ENCODE measurements around the gene ARHGAP25. TPM values are rescaled to one million over a fixed set of nuclear protein-coding genes. Genes with fewer than 3 reads are reported as not detected.
A peak's percentile ranks its signal among the peaks of the same experiment; 100 is the strongest.

Gene ARHGAP25
- polyA plus RNA-seq, 1 donor (not counting 4 experiments of a cell fraction or from before 2014, with no cell fraction given), result 25.3 TPM

- H3K9me1 ChIP-seq (ENCODE audit: control insufficient read depth, extremely low read depth, insufficient read depth, low read length), result no peaks in the 10 kb centered on the region
- FAIRE-seq, result peak; percentile 44
- no peaks in the 10 kb centered on the region for H3K27me3 ChIP-seq (ENCODE audit: control insufficient read depth, extremely low read depth, insufficient read depth, low read length)
- H3K4me1 ChIP-seq (ENCODE audit: control insufficient read depth, extremely low read depth, insufficient read depth, low read length), result peaks cover 36% of the 10 kb centered on the region
- no peaks in the 10 kb centered on the region for H3K36me3 ChIP-seq (ENCODE audit: control insufficient read depth in 2 of 2, extremely low read depth in 1 of 2, insufficient read depth in 2 of 2, low read length in 2 of 2)
- H4K20me1 ChIP-seq (ENCODE audit: control insufficient read depth, extremely low read depth, insufficient read depth, low read length), result no peaks in the 10 kb centered on the region
- dilution Hi-C loops (cut with MboI; ENCODE audit: extremely low pct_ligation_motif_present, low sequenced_read_pairs), result no loop called here
- H2AFZ ChIP-seq (ENCODE audit: control insufficient read depth, low read length), result no peak overlapping the region
- H3K9me3 ChIP-seq (ENCODE audit: control insufficient read depth, low read depth, low read length), result no peaks in the 10 kb centered on the region
- no peak for DNase-seq (ENCODE audit: low read depth, low spot score)
- no peak overlapping the region for H3K4me2 ChIP-seq (ENCODE audit: control insufficient read depth, extremely low read depth, insufficient read depth, low read depth, low read length)
- H3K79me2 ChIP-seq (ENCODE audit: control insufficient read depth, insufficient read depth, low read length), result no peaks in the 10 kb centered on the region
- no peak overlapping the region for H3K9ac ChIP-seq (ENCODE audit: control insufficient read depth, extremely low read depth, insufficient read depth, low read length)
- no peak overlapping the region for H3K27ac ChIP-seq (ENCODE audit: control insufficient read depth, insufficient read depth, low read length)
- no peak overlapping the region for H3K4me3 ChIP-seq (ENCODE audit: control insufficient read depth in 2 of 3, extremely low read depth in 1 of 3, insufficient read depth in 2 of 3, low read depth in 1 of 3, low read length in 3 of 3)
- TF ChIP-seq CTCF (optimal IDR thresholded peaks at IDR 0.05 in 1 of 3, IDR thresholded peaks at IDR 0.05 in 1 of 3, conservative IDR thresholded peaks at IDR 0.05 in 1 of 3; ENCODE audit: extremely low read depth in 1 of 3, insufficient read depth in 2 of 3, low read length in 3 of 3) (no peak), EZH2 (IDR thresholded peaks at IDR 0.05; ENCODE audit: low read length) (no peak)
Observed at GRCh38 chr2:68741805-68742306, 7.2 kb downstream of the ARHGAP25 start.

GRCh38 chr2:68742626-68743415 lies 8.2 kb downstream of the ARHGAP25 start:
- Histone ChIP-seq H3K27ac (ENCODE audit: control insufficient read depth, insufficient read depth, low read length) (no peak overlapping the region), H3K4me1 (ENCODE audit: control insufficient read depth, extremely low read depth, insufficient read depth, low read length) (peaks cover 36% of the 10 kb centered on the region), H3K36me3 (ENCODE audit: control insufficient read depth in 2 of 2, extremely low read depth in 1 of 2, insufficient read depth in 2 of 2, low read length in 2 of 2) (no peaks in the 10 kb centered on the region), H3K79me2 (ENCODE audit: control insufficient read depth, insufficient read depth, low read length) (no peaks in the 10 kb centered on the region), H3K4me3 (ENCODE audit: control insufficient read depth in 2 of 3, extremely low read depth in 1 of 3, insufficient read depth in 2 of 3, low read depth in 1 of 3, low read length in 3 of 3) (no peak overlapping the region), H3K9ac (ENCODE audit: control insufficient read depth, extremely low read depth, insufficient read depth, low read length) (no peak overlapping the region), H4K20me1 (ENCODE audit: control insufficient read depth, extremely low read depth, insufficient read depth, low read length) (no peaks in the 10 kb centered on the region), H3K9me1 (ENCODE audit: control insufficient read depth, extremely low read depth, insufficient read depth, low read length) (no peaks in the 10 kb centered on the region), H3K4me2 (ENCODE audit: control insufficient read depth, extremely low read depth, insufficient read depth, low read depth, low read length) (no peak overlapping the region), H2AFZ (ENCODE audit: control insufficient read depth, low read length) (no peak overlapping the region), H3K9me3 (ENCODE audit: control insufficient read depth, low read depth, low read length) (no peaks in the 10 kb centered on the region), H3K27me3 (ENCODE audit: control insufficient read depth, extremely low read depth, insufficient read depth, low read length) (no peaks in the 10 kb centered on the region)
- FAIRE-seq, result peak; percentile 13
- no peak for DNase-seq (ENCODE audit: low read depth, low spot score)
- no peak for TF ChIP-seq EZH2 (IDR thresholded peaks at IDR 0.05; ENCODE audit: low read length)
- no peak for TF ChIP-seq CTCF (optimal IDR thresholded peaks at IDR 0.05 in 1 of 3, IDR thresholded peaks at IDR 0.05 in 1 of 3, conservative IDR thresholded peaks at IDR 0.05 in 1 of 3; ENCODE audit: extremely low read depth in 1 of 3, insufficient read depth in 2 of 3, low read length in 3 of 3)
- dilution Hi-C loops (cut with MboI; ENCODE audit: extremely low pct_ligation_motif_present, low sequenced_read_pairs), result no loop called here

Measured in keratinocyte (primary cell).